HepG2 (cell line): Measurements from ENCODE around the gene SYVN1. TPM values are rescaled to one million over a fixed set of nuclear protein-coding genes. Genes with fewer than 3 reads are reported as not detected.
A peak's percentile ranks its signal among the peaks of the same experiment; 100 is the strongest.

ENCODE experiments used
- ERF ChIP-seq: IDR thresholded peaks from 2 replicates; pipeline ENCODE4 v1.6.1; 2018; ENCODE audit warnings: missing biosample characterization, missing genetic modification reagents
- FOXJ3 ChIP-seq: sonication (generic); formaldehyde crosslinking; IDR thresholded peaks from 2 replicates; pipeline ENCODE4 v1.4.0; 2020; ENCODE audit warnings: missing genetic modification reagents, mild to moderate bottlenecking, borderline replicate concordance
- POLR2AphosphoS5 ChIP-seq: IDR thresholded peaks from 2 replicates; pipeline ENCODE4 v1.6.1; 2012; ENCODE audit warnings: low read depth, low read length
- TBP ChIP-seq: sonication (generic); formaldehyde crosslinking; IDR thresholded peaks from 2 replicates; pipeline ENCODE4 v1.5.0; 2020; ENCODE audit warnings: missing genetic modification reagents
- ZBTB1 ChIP-seq: sonication (generic); formaldehyde crosslinking; IDR thresholded peaks from 2 replicates; pipeline ENCODE4 v1.4.0; 2020; ENCODE audit warnings: missing genetic modification reagents, borderline replicate concordance
- ZNF20 ChIP-seq: sonication (generic); formaldehyde crosslinking; IDR thresholded peaks from 2 replicates; pipeline ENCODE4 v1.4.0; 2020; ENCODE audit warnings: mild to moderate bottlenecking, moderate library complexity, missing genetic modification reagents
- ZNF235 ChIP-seq: sonication (generic); formaldehyde crosslinking; IDR thresholded peaks from 2 replicates; pipeline ENCODE4 v1.8.1; 2023; ENCODE audit warnings: mild to moderate bottlenecking, missing genetic modification reagents, borderline replicate concordance
- ZNF549 ChIP-seq: sonication (generic); formaldehyde crosslinking; IDR thresholded peaks from 2 replicates; pipeline ENCODE4 v1.5.0; 2020; ENCODE audit warnings: missing genetic modification reagents
- ZNF552 ChIP-seq: sonication (generic); formaldehyde crosslinking; IDR thresholded peaks from 2 replicates; pipeline ENCODE4 v1.9.0; 2022; ENCODE audit warnings: missing genetic modification reagents, mild to moderate bottlenecking, borderline replicate concordance
- ZNF781 ChIP-seq: sonication (generic); formaldehyde crosslinking; IDR thresholded peaks from 2 replicates; pipeline ENCODE4 v1.5.1; 2020; ENCODE audit warnings: borderline replicate concordance, mild to moderate bottlenecking, missing genetic modification reagents; ENCODE audit errors: not compliant biosample characterization
- polyA plus RNA-seq, 8 experiments: library from polyadenylated mRNA; depleted of rRNA in 3 of 8; stranded (reverse) in 7 of 8; unstranded in 1 of 8; fragments of >200 nt; fragmentation: Illumina TruSeq in 4 of 8; extraction: Trizol in 4 of 8; gene quantifications; 2 replicates each; pipeline versions ENCODE4 v1.2.1 to v1.2.3, GENCODE V29; 2011 to 2016; ENCODE audit warnings: low read depth in 4 of 8, missing spikeins in 1 of 8, mixed read lengths in 1 of 8; ENCODE audit not compliant: insufficient read depth in 1 of 8
- total RNA-seq, 5 experiments: library from RNA; depleted of rRNA; stranded (reverse); fragments of >200 nt; fragmentation: Illumina TruSeq; extraction: Trizol; gene quantifications; 2 replicates each; pipeline ENCODE4 v1.2.3, GENCODE V29; 2016; ENCODE audit warnings: low read depth in 1 of 5
- TF ChIP-seq, protein P1 (sequence below): IDR thresholded peaks from 2 replicates; pipeline ENCODE4 v1.6.1; 2016; ENCODE audit warnings: mild to moderate bottlenecking
- TF ChIP-seq, protein P2 (sequence below): sonication (generic); formaldehyde crosslinking; conservative IDR thresholded peaks from 2 replicates; pipeline ENCODE4 v1.8.0; 2022; ENCODE audit warnings: missing genetic modification reagents
- TF ChIP-seq, protein P3 (sequence below): sonication (generic); formaldehyde crosslinking; IDR thresholded peaks from 2 replicates; pipeline ENCODE4 v1.8.0; 2022; ENCODE audit warnings: missing genetic modification reagents, low read depth, mild to moderate bottlenecking, borderline replicate concordance
- TF ChIP-seq, protein P4 (sequence below), 2 experiments: sonication (generic) in 1 of 2; formaldehyde crosslinking in 1 of 2; IDR thresholded peaks; 2 replicates each; pipeline versions ENCODE4 v1.4.0 to v1.6.1; 2016 to 2020; ENCODE audit warnings: borderline replicate concordance in 1 of 2, low read depth in 1 of 2, mild to moderate bottlenecking in 1 of 2, missing genetic modification reagents in 1 of 2
- TF ChIP-seq, protein P5 (sequence below): IDR thresholded peaks from 2 replicates; pipeline ENCODE4 v1.6.1; 2016
- TF ChIP-seq, protein P6 (sequence below): sonication (generic); formaldehyde crosslinking; IDR thresholded peaks from 2 replicates; pipeline ENCODE4 v1.4.0; 2020; ENCODE audit warnings: missing genetic modification reagents

The SYVN1 gene
- total and polyA plus RNA-seq, 2 of the 13 experiments (the other 11 are each of a cell fraction or from before 2014, with no cell fraction given), result 10.3 to 22.5 TPM

DNA sequence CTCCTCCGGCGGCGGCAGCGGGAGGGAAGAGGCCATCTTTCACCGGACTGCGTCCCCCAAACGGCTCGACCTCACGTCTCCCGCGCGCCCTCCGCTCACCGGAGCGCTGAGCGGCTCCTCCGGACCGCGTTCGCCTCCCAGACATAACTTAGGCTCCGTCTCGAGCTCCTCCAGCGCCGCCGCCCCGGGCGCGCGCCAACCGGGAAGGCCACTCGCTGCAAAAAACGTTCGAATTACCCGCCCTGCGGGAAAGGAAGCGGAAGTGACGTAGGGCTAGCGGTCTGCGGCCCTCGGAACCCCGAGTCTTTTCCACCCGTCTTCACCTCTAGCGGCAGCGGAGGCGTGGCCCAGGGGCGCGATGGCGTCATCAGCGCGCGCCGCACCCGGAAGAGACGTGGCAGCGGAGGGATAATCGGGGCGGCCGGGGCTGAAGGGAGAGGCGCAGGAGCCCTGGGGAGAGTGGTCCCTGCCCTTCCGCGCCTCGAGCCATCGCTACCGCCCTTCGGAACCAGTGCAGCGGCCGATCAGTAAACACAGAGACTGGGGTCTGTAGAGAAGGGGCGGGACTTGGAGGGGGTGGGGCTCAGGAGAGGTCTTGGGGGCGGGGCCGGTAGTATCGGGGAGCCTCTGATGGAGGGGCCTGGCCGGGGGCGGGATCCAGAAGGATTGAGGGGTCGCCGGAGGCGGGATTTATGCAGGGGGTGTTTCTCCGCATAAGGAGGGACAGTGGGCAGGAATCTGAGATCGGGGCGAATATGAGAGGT, 50.3 kb downstream of the SYVN1 start, which contains the start of the genes CDCA5 and ZFPL1 (continued):
- TF ChIP-seq, protein P1, sequence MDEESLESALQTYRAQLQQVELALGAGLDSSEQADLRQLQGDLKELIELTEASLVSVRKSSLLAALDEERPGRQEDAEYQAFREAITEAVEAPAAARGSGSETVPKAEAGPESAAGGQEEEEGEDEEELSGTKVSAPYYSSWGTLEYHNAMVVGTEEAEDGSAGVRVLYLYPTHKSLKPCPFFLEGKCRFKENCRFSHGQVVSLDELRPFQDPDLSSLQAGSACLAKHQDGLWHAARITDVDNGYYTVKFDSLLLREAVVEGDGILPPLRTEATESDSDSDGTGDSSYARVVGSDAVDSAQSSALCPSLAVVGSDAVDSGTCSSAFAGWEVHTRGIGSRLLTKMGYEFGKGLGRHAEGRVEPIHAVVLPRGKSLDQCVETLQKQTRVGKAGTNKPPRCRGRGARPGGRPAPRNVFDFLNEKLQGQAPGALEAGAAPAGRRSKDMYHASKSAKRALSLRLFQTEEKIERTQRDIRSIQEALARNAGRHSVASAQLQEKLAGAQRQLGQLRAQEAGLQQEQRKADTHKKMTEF (CRISPR knock-in tag), result peak; percentile 95
- TF ChIP-seq ZNF781 (CRISPR knock-in tag) (no peak), ZNF20 (CRISPR knock-in tag) (no peak), POLR2AphosphoS5 (peak; percentile 76), FOXJ3 (CRISPR knock-in tag) (no peak), ERF (CRISPR knock-in tag) (peak; percentile 59; the same call in 1 of the 2 replicates), ZNF235 (no peak), ZBTB1 (CRISPR knock-in tag) (no peak), ZNF549 (CRISPR knock-in tag) (no peak), TBP (no peak), ZNF552 (CRISPR knock-in tag) (0 out of 2 replicates have a peak, but pooled peaks have one; percentile 55)
- TF ChIP-seq, protein P2, sequence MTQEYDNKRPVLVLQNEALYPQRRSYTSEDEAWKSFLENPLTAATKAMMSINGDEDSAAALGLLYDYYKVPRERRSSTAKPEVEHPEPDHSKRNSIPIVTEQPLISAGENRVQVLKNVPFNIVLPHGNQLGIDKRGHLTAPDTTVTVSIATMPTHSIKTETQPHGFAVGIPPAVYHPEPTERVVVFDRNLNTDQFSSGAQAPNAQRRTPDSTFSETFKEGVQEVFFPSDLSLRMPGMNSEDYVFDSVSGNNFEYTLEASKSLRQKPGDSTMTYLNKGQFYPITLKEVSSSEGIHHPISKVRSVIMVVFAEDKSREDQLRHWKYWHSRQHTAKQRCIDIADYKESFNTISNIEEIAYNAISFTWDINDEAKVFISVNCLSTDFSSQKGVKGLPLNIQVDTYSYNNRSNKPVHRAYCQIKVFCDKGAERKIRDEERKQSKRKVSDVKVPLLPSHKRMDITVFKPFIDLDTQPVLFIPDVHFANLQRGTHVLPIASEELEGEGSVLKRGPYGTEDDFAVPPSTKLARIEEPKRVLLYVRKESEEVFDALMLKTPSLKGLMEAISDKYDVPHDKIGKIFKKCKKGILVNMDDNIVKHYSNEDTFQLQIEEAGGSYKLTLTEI, result no peak
- TF ChIP-seq, protein P3, sequence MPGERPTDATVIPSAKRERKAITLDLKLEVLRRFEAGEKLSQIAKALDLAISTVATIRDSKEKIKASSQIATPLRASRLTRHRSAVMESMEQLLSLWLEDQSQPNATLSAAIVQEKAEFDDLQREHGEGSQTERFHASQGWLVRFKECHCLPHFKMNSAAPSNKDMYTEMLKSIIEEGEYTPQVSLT (CRISPR knock-in tag), result no peak
- TF ChIP-seq, protein P4, sequence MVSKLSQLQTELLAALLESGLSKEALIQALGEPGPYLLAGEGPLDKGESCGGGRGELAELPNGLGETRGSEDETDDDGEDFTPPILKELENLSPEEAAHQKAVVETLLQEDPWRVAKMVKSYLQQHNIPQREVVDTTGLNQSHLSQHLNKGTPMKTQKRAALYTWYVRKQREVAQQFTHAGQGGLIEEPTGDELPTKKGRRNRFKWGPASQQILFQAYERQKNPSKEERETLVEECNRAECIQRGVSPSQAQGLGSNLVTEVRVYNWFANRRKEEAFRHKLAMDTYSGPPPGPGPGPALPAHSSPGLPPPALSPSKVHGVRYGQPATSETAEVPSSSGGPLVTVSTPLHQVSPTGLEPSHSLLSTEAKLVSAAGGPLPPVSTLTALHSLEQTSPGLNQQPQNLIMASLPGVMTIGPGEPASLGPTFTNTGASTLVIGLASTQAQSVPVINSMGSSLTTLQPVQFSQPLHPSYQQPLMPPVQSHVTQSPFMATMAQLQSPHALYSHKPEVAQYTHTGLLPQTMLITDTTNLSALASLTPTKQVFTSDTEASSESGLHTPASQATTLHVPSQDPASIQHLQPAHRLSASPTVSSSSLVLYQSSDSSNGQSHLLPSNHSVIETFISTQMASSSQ (IDR thresholded peaks at IDR 0.05; ENCODE audit: low read depth), result no peak
- TF ChIP-seq, protein P4 (CRISPR knock-in tag; IDR thresholded peaks at IDR 0.05; ENCODE audit: borderline replicate concordance), result peak; percentile 69; the same call in 1 of the 2 replicates
- TF ChIP-seq, protein P5, sequence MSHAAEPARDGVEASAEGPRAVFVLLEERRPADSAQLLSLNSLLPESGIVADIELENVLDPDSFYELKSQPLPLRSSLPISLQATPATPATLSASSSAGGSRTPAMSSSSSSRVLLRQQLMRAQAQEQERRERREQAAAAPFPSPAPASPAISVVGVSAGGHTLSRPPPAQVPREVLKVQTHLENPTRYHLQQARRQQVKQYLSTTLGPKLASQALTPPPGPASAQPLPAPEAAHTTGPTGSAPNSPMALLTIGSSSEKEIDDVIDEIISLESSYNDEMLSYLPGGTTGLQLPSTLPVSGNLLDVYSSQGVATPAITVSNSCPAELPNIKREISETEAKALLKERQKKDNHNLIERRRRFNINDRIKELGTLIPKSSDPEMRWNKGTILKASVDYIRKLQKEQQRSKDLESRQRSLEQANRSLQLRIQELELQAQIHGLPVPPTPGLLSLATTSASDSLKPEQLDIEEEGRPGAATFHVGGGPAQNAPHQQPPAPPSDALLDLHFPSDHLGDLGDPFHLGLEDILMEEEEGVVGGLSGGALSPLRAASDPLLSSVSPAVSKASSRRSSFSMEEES, result peak; percentile 25; the same call in 1 of the 2 replicates
- TF ChIP-seq, protein P6, sequence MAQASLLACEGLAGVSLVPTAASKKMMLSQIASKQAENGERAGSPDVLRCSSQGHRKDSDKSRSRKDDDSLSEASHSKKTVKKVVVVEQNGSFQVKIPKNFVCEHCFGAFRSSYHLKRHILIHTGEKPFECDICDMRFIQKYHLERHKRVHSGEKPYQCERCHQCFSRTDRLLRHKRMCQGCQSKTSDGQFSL (CRISPR knock-in tag), result no peak
